Activated B cell treated with CpG ODN at 0.5 μM for 24 hours (primary cell): ENCODE results near the gene RAD51B. TPM values are rescaled to one million over a fixed set of nuclear protein-coding genes. Genes with fewer than 3 reads are reported as not detected.
"Not testable (repeated sequence)": the region's sequence is repeated elsewhere in the genome, so short reads cannot be mapped to it uniquely, and the experiment has no call there.

Experiments used
- ATAC-seq: fragments of 200-7000 bp; cut with Tn5 transposase; one replicate; pipeline ENCODE4 v1.10.0; 2021; ENCODE audit warnings: low read depth, mild to moderate bottlenecking, moderate library complexity
- CTCF ChIA-PET: fragments of 350-600 bp; sonication (Branson Sonifier 250); formaldehyde crosslinking; loops from one replicate; lab custom pipeline; 2021; ENCODE audit warnings: antibody characterized with exemption; lab: Charles Lee
- POLR2A ChIA-PET: fragments of 350-600 bp; sonication (Branson Sonifier 250); formaldehyde crosslinking; loops from one replicate; lab custom pipeline; 2021; ENCODE audit warnings: antibody characterized with exemption; lab: Charles Lee
- DNase-seq: peaks from one replicate; pipeline ENCODE4 v3.0.0; 2022
- H3K27ac Mint-ChIP-seq: one replicate; pipeline ENCODE4 v1.8.0; 2020; ENCODE audit warnings: mixed read lengths
- H3K27me3 Mint-ChIP-seq: one replicate; pipeline ENCODE4 v1.8.0; 2021; ENCODE audit warnings: mixed read lengths
- H3K36me3 Mint-ChIP-seq: one replicate; pipeline ENCODE4 v1.8.0; 2021; ENCODE audit warnings: low read depth, mixed read lengths
- H3K4me1 Mint-ChIP-seq: one replicate; pipeline ENCODE4 v1.8.0; 2021; ENCODE audit warnings: mixed read lengths
- H3K4me3 Mint-ChIP-seq: one replicate; pipeline ENCODE4 v1.8.0; 2020; ENCODE audit warnings: mild to moderate bottlenecking, mixed read lengths
- H3K9me3 Mint-ChIP-seq: one replicate; pipeline ENCODE4 v1.8.0; 2020; ENCODE audit warnings: mixed read lengths
- intact Hi-C: fragments of 100-400 bp; cut with micrococcal nuclease; formaldehyde crosslinking; loops from one replicate; pipeline ENCODE4 v1.15.1; 2024
- total RNA-seq: library from RNA; stranded (reverse); gene quantifications from 2 replicates; pipeline ENCODE4 v1.2.3, GENCODE V29; 2022
- TF ChIP-seq, protein P1 (sequence below): fragments of 200-600 bp; IDR thresholded peaks from one replicate; pipeline ENCODE4 v1.8.0; 2022; ENCODE audit warnings: antibody characterized with exemption, mild to moderate bottlenecking

RAD51B gene
- total RNA-seq, 1 donor from 2014 or later = 53.9 TPM

DNA sequence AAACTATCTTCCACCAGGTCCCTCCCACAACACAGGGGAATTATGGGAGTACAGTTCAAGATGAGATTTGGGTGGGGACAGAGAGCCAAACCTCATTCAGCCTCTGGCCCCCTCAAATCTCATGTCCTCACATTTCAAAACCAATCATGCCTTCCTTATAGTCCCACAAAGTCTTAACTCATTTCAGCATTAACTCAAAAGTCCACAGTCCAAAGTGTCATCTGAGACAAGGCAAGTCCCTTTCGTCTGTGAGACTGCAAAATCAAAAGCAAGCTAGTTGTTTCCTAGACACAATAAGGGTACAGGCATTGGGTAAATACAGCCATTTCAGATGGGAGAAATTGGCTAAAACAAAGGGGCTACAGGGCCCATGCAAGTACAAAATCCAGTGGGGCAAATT is 147.6 kb downstream of the RAD51B start:
- Mint-ChIP-seq H3K9me3 (peaks cover 4% of the 10 kb centered on the region), H3K27me3 (no peaks in the 10 kb centered on the region), H3K4me1 (peaks cover 9% of the 10 kb centered on the region), H3K4me3 (no peak overlapping the region), H3K36me3 (peaks cover 16% of the 10 kb centered on the region), H3K27ac (no peak overlapping the region)
- TF ChIP-seq, protein P1, sequence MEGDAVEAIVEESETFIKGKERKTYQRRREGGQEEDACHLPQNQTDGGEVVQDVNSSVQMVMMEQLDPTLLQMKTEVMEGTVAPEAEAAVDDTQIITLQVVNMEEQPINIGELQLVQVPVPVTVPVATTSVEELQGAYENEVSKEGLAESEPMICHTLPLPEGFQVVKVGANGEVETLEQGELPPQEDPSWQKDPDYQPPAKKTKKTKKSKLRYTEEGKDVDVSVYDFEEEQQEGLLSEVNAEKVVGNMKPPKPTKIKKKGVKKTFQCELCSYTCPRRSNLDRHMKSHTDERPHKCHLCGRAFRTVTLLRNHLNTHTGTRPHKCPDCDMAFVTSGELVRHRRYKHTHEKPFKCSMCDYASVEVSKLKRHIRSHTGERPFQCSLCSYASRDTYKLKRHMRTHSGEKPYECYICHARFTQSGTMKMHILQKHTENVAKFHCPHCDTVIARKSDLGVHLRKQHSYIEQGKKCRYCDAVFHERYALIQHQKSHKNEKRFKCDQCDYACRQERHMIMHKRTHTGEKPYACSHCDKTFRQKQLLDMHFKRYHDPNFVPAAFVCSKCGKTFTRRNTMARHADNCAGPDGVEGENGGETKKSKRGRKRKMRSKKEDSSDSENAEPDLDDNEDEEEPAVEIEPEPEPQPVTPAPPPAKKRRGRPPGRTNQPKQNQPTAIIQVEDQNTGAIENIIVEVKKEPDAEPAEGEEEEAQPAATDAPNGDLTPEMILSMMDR = no peak
- POLR2A ChIA-PET = no interaction called here
- ATAC-seq (no peak), DNase-seq (no peak)
- intact Hi-C loops = no loop called here
- CTCF ChIA-PET = interaction anchor here (1.3 kb wide), 1 partner anchor 9 kb away, joined by 3 read pairs; no protein-coding TSS in a partner anchor

- H3K4me1 Mint-ChIP-seq, H3K9me3 Mint-ChIP-seq, intact Hi-C loops, POLR2A ChIA-PET, ATAC-seq, H3K27me3 Mint-ChIP-seq, H3K27ac Mint-ChIP-seq, DNase-seq, H3K4me3 Mint-ChIP-seq: not testable (repeated sequence)
- CTCF ChIA-PET = interaction anchor here (1.3 kb wide), 1 partner anchor 10 kb away, joined by 3 read pairs; no protein-coding TSS in a partner anchor
- H3K36me3 Mint-ChIP-seq = peaks cover 16% of the 10 kb centered on the region
Observed at GRCh38 chr14:67967970-67968369, 148.4 kb downstream of the RAD51B start.

DNA sequence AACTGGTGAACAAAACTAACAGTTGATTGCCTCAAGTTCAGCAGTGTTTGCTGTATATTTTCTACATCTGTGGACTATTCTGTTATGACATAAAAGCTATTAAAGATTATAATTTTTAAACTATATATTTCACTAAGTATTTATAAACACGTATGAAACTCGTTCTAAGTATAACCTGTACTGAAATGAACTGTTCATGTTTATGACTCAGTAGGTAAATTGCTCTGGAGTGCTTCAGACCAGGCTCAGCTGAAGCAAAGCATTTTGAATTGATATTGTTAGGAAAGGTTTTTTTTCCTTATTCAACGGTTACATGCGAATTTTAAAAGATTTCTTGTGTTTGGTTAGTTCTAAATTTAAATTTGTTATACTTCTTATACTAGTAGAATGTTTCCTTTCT is 151.3 kb downstream of the RAD51B start:
- no peaks in the 10 kb centered on the region for H3K27me3 Mint-ChIP-seq
- intact Hi-C loops = no loop called here

DNA sequence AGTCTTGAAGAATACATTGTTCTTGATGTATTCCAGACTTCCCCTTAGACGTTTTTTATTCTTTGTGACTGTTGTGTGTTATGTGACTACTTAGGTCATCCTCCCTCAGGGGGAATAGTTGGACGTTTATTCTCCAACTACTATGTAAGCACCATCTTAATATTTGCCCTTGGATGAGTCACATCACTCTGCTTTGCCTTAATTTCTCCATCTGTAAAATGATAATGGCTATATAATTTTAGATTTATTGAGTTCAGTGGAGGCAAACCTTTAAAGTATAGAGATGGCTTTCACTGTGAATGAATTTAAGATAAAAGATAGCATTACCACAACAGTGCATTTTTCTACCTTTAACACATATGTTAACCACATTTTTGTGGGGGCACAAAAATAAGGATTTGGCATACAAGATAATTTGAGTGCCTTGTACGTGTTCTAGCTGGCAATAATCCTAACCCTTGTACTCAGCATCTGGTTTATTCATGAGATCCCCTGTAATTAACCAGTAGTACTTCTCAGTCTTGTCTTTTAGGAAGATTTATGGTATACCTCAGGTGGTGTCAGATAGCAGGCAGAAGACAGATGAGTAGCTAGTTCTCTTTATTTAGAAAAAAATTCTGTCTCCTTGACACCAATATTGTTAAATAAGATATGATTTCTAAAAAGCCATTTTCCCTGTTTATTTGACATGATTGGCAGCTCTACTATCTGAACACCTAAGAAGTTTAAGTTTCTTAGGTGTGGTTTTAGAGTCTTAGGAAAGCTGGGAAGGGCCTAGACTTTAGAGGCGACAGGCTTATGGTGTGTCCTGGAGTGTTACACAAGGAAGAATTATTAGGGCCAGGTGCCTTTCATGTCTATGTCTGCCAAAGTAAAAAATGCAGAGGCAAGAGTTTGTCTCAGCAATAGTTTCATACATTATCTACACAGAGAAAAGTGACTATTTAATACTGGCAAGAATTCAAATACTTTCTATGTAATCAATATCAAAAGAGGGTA is 152.3 kb downstream of the RAD51B start:
- TF ChIP-seq, protein P1 = no peak
- Mint-ChIP-seq H3K9me3 (peaks cover 4% of the 10 kb centered on the region), H3K4me1 (no peaks in the 10 kb centered on the region), H3K36me3 (peaks cover 11% of the 10 kb centered on the region), H3K4me3 (no peak overlapping the region), H3K27me3 (no peaks in the 10 kb centered on the region), H3K27ac (no peak overlapping the region)
- CTCF ChIA-PET = no interaction called here
- no peak for DNase-seq
- intact Hi-C loops = no loop called here
- no peak for ATAC-seq
- POLR2A ChIA-PET = no interaction called here

More for the DNA sequence above, 151.3 kb downstream of the RAD51B start:
- ChIA-PET CTCF (no interaction called here), POLR2A (no interaction called here)
- Mint-ChIP-seq H3K9me3 (peaks cover 4% of the 10 kb centered on the region), H3K27ac (no peak overlapping the region), H3K4me3 (no peak overlapping the region), H3K4me1 (no peaks in the 10 kb centered on the region), H3K36me3 (peaks cover 16% of the 10 kb centered on the region)
- DNase-seq (no peak), ATAC-seq (no peak)
- TF ChIP-seq, protein P1 = no peak

DNA sequence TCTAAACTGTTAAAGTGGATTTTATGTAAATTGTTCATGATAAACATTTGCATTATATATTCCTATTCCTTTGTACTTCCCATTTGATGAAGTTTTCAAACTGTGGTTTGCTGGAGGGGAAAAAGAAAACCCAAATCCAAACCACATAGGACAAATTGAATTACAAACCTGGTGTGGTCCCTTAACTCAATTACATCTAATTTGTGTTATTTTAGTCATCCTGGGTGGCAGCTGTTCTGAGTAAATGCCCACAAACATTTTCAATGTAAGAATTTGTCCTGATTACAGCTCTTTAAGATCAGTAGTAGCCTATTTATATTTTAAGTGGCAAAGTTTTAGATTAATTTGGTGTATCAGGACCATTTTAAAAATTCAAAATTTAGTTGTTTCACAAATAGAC is 153.9 kb downstream of the RAD51B start:
- no peak for ATAC-seq
- no peak overlapping the region for H3K4me3 Mint-ChIP-seq
- peaks cover under 1% of the 10 kb centered on the region for H3K9me3 Mint-ChIP-seq
- no peaks in the 10 kb centered on the region for H3K4me1 Mint-ChIP-seq
- intact Hi-C loops = no loop called here
- H3K36me3 Mint-ChIP-seq = peaks cover 4% of the 10 kb centered on the region
- ChIA-PET POLR2A (no interaction called here), CTCF (no interaction called here)
- DNase-seq = no peak
- TF ChIP-seq, protein P1 = no peak
- no peaks in the 10 kb centered on the region for H3K27me3 Mint-ChIP-seq
- no peak overlapping the region for H3K27ac Mint-ChIP-seq
